NT2/D1 (cell line): ENCODE results near the gene SUN1.

ENCODE experiments used
- SUZ12 ChIP-seq: IDR thresholded peaks from 2 replicates; pipeline ENCODE4 v1.6.1; 2011; ENCODE audit not compliant: insufficient read length, insufficient read depth; ENCODE audit errors: extremely low read depth
- YY1 ChIP-seq: IDR thresholded peaks from 2 replicates; pipeline ENCODE4 v1.6.1; 2011; ENCODE audit not compliant: insufficient read length, insufficient read depth
- ZNF274 ChIP-seq: IDR thresholded peaks from 2 replicates; pipeline ENCODE4 v1.6.1; 2011; ENCODE audit warnings: mild to moderate bottlenecking, low read depth, low read length

DNA sequence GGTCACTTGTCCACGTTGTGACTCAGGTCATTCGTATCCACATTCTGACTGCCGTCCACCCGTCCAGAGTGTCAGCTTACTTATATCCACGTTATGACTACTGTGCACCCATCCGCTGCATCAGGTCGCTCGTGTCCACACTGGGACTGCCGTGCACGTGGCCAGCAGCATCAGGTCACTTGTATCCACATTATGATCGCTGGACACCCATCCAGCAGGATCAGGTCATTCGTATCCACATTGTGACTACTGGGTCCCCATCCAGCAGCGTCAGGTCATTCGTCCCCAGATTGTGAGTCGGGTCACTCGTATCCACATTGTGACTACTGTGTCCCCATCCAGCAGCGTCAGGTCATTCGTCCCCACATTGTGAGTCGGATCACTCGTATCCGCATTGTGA is 47.3 kb upstream of the SUN1 start:
- no peak for TF ChIP-seq ZNF274
- no peak for TF ChIP-seq YY1
- TF ChIP-seq SUZ12: no peak
